NCI-H128 (cell line): ENCODE measurements around the gene ADIPOR2.
"Not testable (repeated sequence)": the region's sequence is repeated elsewhere in the genome, so short reads cannot be mapped to it uniquely, and the experiment has no call there.

ENCODE experiments used
- DNase-seq: peaks from one replicate; lab custom pipeline; 2025; ENCODE audit not compliant: unreplicated experiment; lab: John Stamatoyannopoulos, UW

The ADIPOR2 gene

GRCh38 chr12:1663440-1664132 lies 27.3 kb upstream of the ADIPOR2 start:
- no peak for DNase-seq

GRCh38 chr12:1665366-1665765 lies 25.5 kb upstream of the ADIPOR2 start:
- DNase-seq, result no peak

- no peak for DNase-seq
Measured at GRCh38 chr12:1666215-1666614, 24.7 kb upstream of the ADIPOR2 start.

- no peak for DNase-seq
Measured at GRCh38 chr12:1666685-1667162, 24.1 kb upstream of the ADIPOR2 start.

GRCh38 chr12:1668833-1669543 lies 21.9 kb upstream of the ADIPOR2 start:
- no peak for DNase-seq

GRCh38 chr12:1670358-1671268 lies 20.3 kb upstream of the ADIPOR2 start:
- no peak for DNase-seq

- no peak for DNase-seq
Measured at GRCh38 chr12:1676043-1676442, 14.8 kb upstream of the ADIPOR2 start.

GRCh38 chr12:1680804-1681492 lies 9.9 kb upstream of the ADIPOR2 start:
- no peak for DNase-seq

GRCh38 chr12:1681493-1681807 lies 9.4 kb upstream of the ADIPOR2 start:
- DNase-seq, result no peak

- DNase-seq, result no peak
Measured at GRCh38 chr12:1688086-1688710, 2.7 kb upstream of the ADIPOR2 start.

GRCh38 chr12:1691123-1692007 lies 495 bp downstream of the ADIPOR2 start:
- DNase-seq, result no peak

- DNase-seq, result no peak
Measured at GRCh38 chr12:1692226-1692625, 1.4 kb downstream of the ADIPOR2 start.

GRCh38 chr12:1692895-1693610 lies 2.2 kb downstream of the ADIPOR2 start:
- DNase-seq, result no peak

GRCh38 chr12:1695097-1695496 lies 4.2 kb downstream of the ADIPOR2 start:
- not testable (repeated sequence) for DNase-seq

GRCh38 chr12:1695886-1696670 lies 5.2 kb downstream of the ADIPOR2 start:
- no peak for DNase-seq

GRCh38 chr12:1696800-1697199 lies 5.9 kb downstream of the ADIPOR2 start:
- DNase-seq, result no peak

- DNase-seq, result no peak
Measured at GRCh38 chr12:1697271-1697670, 6.4 kb downstream of the ADIPOR2 start.

- DNase-seq, result no peak
Measured at GRCh38 chr12:1698720-1699119, 7.8 kb downstream of the ADIPOR2 start.
